ENCODE measurements around the gene CNTN4. TPM values are rescaled to one million over a fixed set of nuclear protein-coding genes. Genes with fewer than 3 reads are reported as not detected.
A peak's percentile ranks its signal among the peaks of the same experiment; 100 is the strongest.

CNTN4 gene
- total RNA-seq, 1 donor from 2014 or later, result 0.79 TPM

GRCh38 chr3:2130726-2131125 is 32.1 kb downstream of the CNTN4 start:
- FAIRE-seq (no peak), DNase-seq (ENCODE audit: low read depth) (no peak)
- no peaks in the 10 kb centered on the region for H3K36me3 ChIP-seq (ENCODE audit: control insufficient read depth, insufficient read depth, low read length)
- no peak for TF ChIP-seq CTCF (IDR thresholded peaks at IDR 0.05; ENCODE audit: insufficient read depth, low read length, severe bottlenecking)
- H3K27me3 ChIP-seq (ENCODE audit: control insufficient read depth, insufficient read depth, low read length), result no peaks in the 10 kb centered on the region
- no peak overlapping the region for H3K4me3 ChIP-seq (ENCODE audit: low read depth, low read length)

- FAIRE-seq, result no peak
- Histone ChIP-seq H3K4me3 (ENCODE audit: low read depth, low read length) (no peak overlapping the region), H3K36me3 (ENCODE audit: control insufficient read depth, insufficient read depth, low read length) (no peaks in the 10 kb centered on the region), H3K27me3 (ENCODE audit: control insufficient read depth, insufficient read depth, low read length) (no peaks in the 10 kb centered on the region)
- TF ChIP-seq CTCF (IDR thresholded peaks at IDR 0.05; ENCODE audit: insufficient read depth, low read length, severe bottlenecking), result no peak
- DNase-seq (ENCODE audit: low read depth), result no peak
Observed at GRCh38 chr3:2133146-2133545, 34.5 kb downstream of the CNTN4 start.

GRCh38 chr3:2137651-2138050 is 39.0 kb downstream of the CNTN4 start:
- no peak overlapping the region for H3K4me3 ChIP-seq (ENCODE audit: low read depth, low read length)
- TF ChIP-seq CTCF (IDR thresholded peaks at IDR 0.05; ENCODE audit: insufficient read depth, low read length, severe bottlenecking), result no peak

GRCh38 chr3:2141482-2141881 is 42.8 kb downstream of the CNTN4 start:
- H3K36me3 ChIP-seq (ENCODE audit: control insufficient read depth, insufficient read depth, low read length), result no peaks in the 10 kb centered on the region
- H3K27me3 ChIP-seq (ENCODE audit: control insufficient read depth, insufficient read depth, low read length), result no peaks in the 10 kb centered on the region
- no peak for TF ChIP-seq CTCF (IDR thresholded peaks at IDR 0.05; ENCODE audit: insufficient read depth, low read length, severe bottlenecking)
- H3K4me3 ChIP-seq (ENCODE audit: low read depth, low read length), result no peak overlapping the region
- FAIRE-seq (no peak), DNase-seq (ENCODE audit: low read depth) (no peak)

More at GRCh38 chr3:2137651-2138050, 39.0 kb downstream of the CNTN4 start:
- Histone ChIP-seq H3K27me3 (ENCODE audit: control insufficient read depth, insufficient read depth, low read length) (no peaks in the 10 kb centered on the region), H3K36me3 (ENCODE audit: control insufficient read depth, insufficient read depth, low read length) (no peaks in the 10 kb centered on the region)
- DNase-seq (ENCODE audit: low read depth), result no peak
- no peak for FAIRE-seq

GRCh38 chr3:2148561-2149340 is 50.1 kb downstream of the CNTN4 start:
- no peaks in the 10 kb centered on the region for H3K36me3 ChIP-seq (ENCODE audit: control insufficient read depth, insufficient read depth, low read length)
- DNase-seq (ENCODE audit: low read depth), result no peak
- H3K27me3 ChIP-seq (ENCODE audit: control insufficient read depth, insufficient read depth, low read length), result no peaks in the 10 kb centered on the region
- TF ChIP-seq CTCF (IDR thresholded peaks at IDR 0.05; ENCODE audit: insufficient read depth, low read length, severe bottlenecking), result no peak
- no peak overlapping the region for H3K4me3 ChIP-seq (ENCODE audit: low read depth, low read length)
- no peak for FAIRE-seq

GRCh38 chr3:2153053-2153452 is 54.4 kb downstream of the CNTN4 start:
- DNase-seq (ENCODE audit: low read depth) (peak; percentile 37), FAIRE-seq (no peak)
- no peak for TF ChIP-seq CTCF (IDR thresholded peaks at IDR 0.05; ENCODE audit: insufficient read depth, low read length, severe bottlenecking)
- Histone ChIP-seq H3K36me3 (ENCODE audit: control insufficient read depth, insufficient read depth, low read length) (no peaks in the 10 kb centered on the region), H3K27me3 (ENCODE audit: control insufficient read depth, insufficient read depth, low read length) (no peaks in the 10 kb centered on the region), H3K4me3 (ENCODE audit: low read depth, low read length) (no peak overlapping the region)

Measured in bronchial epithelial cell (primary cell).